Measurements from ENCODE around the gene DAAM2. TPM values are rescaled to one million over a fixed set of nuclear protein-coding genes. Genes with fewer than 3 reads are reported as not detected.
A peak's percentile ranks its signal among the peaks of the same experiment; 100 is the strongest.

DAAM2 gene
- total RNA-seq, 1 experiment from 2014 or later, result not detected

DNA sequence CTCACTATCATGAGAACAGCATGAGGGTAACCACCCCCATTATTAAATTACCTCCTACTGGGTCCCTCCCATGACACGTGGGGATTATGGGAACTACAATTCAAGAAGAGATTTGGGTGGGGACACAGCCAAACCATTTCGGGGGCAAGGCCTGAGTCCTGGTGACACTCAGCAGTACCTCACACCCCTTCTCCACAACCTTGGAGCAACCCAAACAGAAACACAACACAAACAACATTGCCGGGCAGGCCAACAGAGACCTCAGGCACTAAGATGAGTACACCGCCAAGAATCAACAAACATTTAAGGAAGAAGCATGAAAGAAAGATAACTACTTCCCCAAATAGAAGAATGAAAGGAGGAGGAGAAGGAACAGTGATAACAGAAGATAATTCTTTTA is 125.2 kb downstream of the DAAM2 start:
- H3K4me1 ChIP-seq, result peaks cover 47% of the 10 kb centered on the region
- Mint-ChIP-seq H3K4me1 (ENCODE audit: low read depth, unreplicated experiment) (peaks cover 28% of the 10 kb centered on the region), H3K27me3 (ENCODE audit: insufficient read depth, unreplicated experiment) (no peaks in the 10 kb centered on the region), H3K36me3 (ENCODE audit: insufficient read depth, unreplicated experiment) (peaks cover 94% of the 10 kb centered on the region), H3K9me3 (ENCODE audit: unreplicated experiment) (peaks cover 10% of the 10 kb centered on the region), H3K27ac (ENCODE audit: unreplicated experiment) (peak overlapping the region; percentile 73), H3K4me3 (ENCODE audit: unreplicated experiment) (peak overlapping the region; percentile 21)
- peaks cover 16% of the 10 kb centered on the region for H3K36me3 ChIP-seq (ENCODE audit: control insufficient read depth, insufficient read depth, low read length)
- TF ChIP-seq CTCF (IDR thresholded peaks at IDR 0.05; ENCODE audit: insufficient read depth in 1 of 2, low read depth in 1 of 2, low read length in 1 of 2, severe bottlenecking in 1 of 2, unreplicated experiment in 1 of 2), result no peak
- intact Hi-C loops (cut with micrococcal nuclease; ENCODE audit: unreplicated experiment), result loop anchor here (1.0 to 5.0 kb wide), 2 partner anchors 45 to 221 kb away; no protein-coding TSS in a partner anchor
- H3K9me3 ChIP-seq, result peaks cover 35% of the 10 kb centered on the region
- DNase-seq, result peak; percentile 61
- ChIA-PET POLR2A (no interaction called here), CTCF (interaction anchor here (0.5 kb wide), 1 partner anchor 427 kb away, joined by 3 read pairs; no protein-coding TSS in a partner anchor)
- H3K4me3 ChIP-seq (ENCODE audit: low read depth, low read length), result no peak overlapping the region
- no peaks in the 10 kb centered on the region for H3K27me3 ChIP-seq (replicated peaks; ENCODE audit: control insufficient read depth, insufficient read depth, low read length)
- BruUV-seq (replicated peaks), result no TSS peak

DNA sequence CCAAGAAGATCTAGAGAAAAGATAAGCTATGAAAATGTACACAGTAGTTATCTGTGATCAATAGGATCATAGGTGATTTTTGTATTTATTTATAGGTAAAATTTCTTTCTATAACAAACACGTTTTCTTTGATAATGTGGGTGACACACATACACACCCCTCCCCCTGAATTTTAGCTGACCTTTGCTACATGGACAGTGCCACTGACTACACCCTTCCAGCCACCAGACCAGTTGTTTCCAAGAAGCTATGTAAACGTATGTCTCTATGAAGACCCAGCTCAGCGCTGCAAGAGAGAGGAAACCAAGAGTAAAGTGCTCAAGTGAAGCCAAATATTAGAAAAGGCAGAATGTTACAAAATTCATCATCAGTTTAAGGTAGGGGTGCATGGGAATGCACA is 125.8 kb downstream of the DAAM2 start:
- TF ChIP-seq CTCF (IDR thresholded peaks at IDR 0.05; ENCODE audit: insufficient read depth in 1 of 2, low read depth in 1 of 2, low read length in 1 of 2, severe bottlenecking in 1 of 2, unreplicated experiment in 1 of 2), result no peak
- ChIA-PET CTCF (interaction anchor here (0.5 to 0.9 kb wide), 2 partner anchors 63 to 427 kb away, joined by 3 read pairs; no protein-coding TSS in a partner anchor), POLR2A (no interaction called here)
- Histone ChIP-seq H3K4me3 (ENCODE audit: low read depth, low read length) (no peak overlapping the region), H3K36me3 (ENCODE audit: control insufficient read depth, insufficient read depth, low read length) (peaks cover 16% of the 10 kb centered on the region), H3K9me3 (peaks cover 35% of the 10 kb centered on the region), H3K4me1 (peaks cover 47% of the 10 kb centered on the region), H3K27me3 (replicated peaks; ENCODE audit: control insufficient read depth, insufficient read depth, low read length) (no peaks in the 10 kb centered on the region)
- intact Hi-C loops (cut with micrococcal nuclease; ENCODE audit: unreplicated experiment), result loop anchor here (1.0 to 5.0 kb wide), 4 partner anchors 15 to 220 kb away; no protein-coding TSS in a partner anchor
- peak; percentile 83 to 91 for DNase-seq
- H3K27ac Mint-ChIP-seq (ENCODE audit: unreplicated experiment), result peak overlapping the region; percentile 73
- peaks cover 28% of the 10 kb centered on the region for H3K4me1 Mint-ChIP-seq (ENCODE audit: low read depth, unreplicated experiment)
- peaks cover 93% of the 10 kb centered on the region for H3K36me3 Mint-ChIP-seq (ENCODE audit: insufficient read depth, unreplicated experiment)
- BruUV-seq (replicated peaks), result no TSS peak
- peak overlapping the region; percentile 21 for H3K4me3 Mint-ChIP-seq (ENCODE audit: unreplicated experiment)
- peaks cover 10% of the 10 kb centered on the region for H3K9me3 Mint-ChIP-seq (ENCODE audit: unreplicated experiment)
- H3K27me3 Mint-ChIP-seq (ENCODE audit: insufficient read depth, unreplicated experiment), result no peaks in the 10 kb centered on the region

DNA sequence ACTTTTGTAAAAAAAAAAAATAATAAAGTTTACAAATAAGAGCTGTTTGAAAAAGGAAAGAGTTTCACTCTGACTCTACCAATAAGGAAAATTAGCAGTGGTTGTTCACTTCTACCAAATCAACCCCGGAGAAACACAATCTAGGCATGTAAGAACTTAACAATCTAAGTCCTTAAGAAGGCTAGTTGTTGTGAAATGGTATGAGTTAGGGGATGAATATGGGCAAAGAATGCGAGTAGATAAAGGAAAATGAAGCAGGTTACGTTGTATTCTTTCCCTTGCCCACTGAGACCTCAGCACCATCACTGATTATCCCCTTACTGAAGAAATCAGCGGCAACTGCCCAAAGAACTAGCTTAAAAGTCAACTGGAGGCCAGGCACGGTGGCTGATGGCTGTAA is 126.7 kb downstream of the DAAM2 start:
- Mint-ChIP-seq H3K27me3 (ENCODE audit: insufficient read depth, unreplicated experiment) (no peaks in the 10 kb centered on the region), H3K4me3 (ENCODE audit: unreplicated experiment) (peak overlapping the region; percentile 21), H3K36me3 (ENCODE audit: insufficient read depth, unreplicated experiment) (peaks cover 91% of the 10 kb centered on the region), H3K9me3 (ENCODE audit: unreplicated experiment) (peaks cover 10% of the 10 kb centered on the region), H3K4me1 (ENCODE audit: low read depth, unreplicated experiment) (peaks cover 28% of the 10 kb centered on the region), H3K27ac (ENCODE audit: unreplicated experiment) (peak overlapping the region; percentile 73)
- no peak for DNase-seq
- Histone ChIP-seq H3K4me1 (peaks cover 47% of the 10 kb centered on the region), H3K4me3 (ENCODE audit: low read depth, low read length) (no peak overlapping the region), H3K36me3 (ENCODE audit: control insufficient read depth, insufficient read depth, low read length) (peaks cover 20% of the 10 kb centered on the region), H3K27me3 (replicated peaks; ENCODE audit: control insufficient read depth, insufficient read depth, low read length) (no peaks in the 10 kb centered on the region), H3K9me3 (peaks cover 35% of the 10 kb centered on the region)
- no peak for TF ChIP-seq CTCF (IDR thresholded peaks at IDR 0.05; ENCODE audit: insufficient read depth in 1 of 2, low read depth in 1 of 2, low read length in 1 of 2, severe bottlenecking in 1 of 2, unreplicated experiment in 1 of 2)
- POLR2A ChIA-PET, result no interaction called here
- no TSS peak for BruUV-seq (replicated peaks)
- CTCF ChIA-PET, result no interaction called here
- intact Hi-C loops (cut with micrococcal nuclease; ENCODE audit: unreplicated experiment), result loop anchor here (1.0 to 5.0 kb wide), 3 partner anchors 14 to 43 kb away; no protein-coding TSS in a partner anchor

All from Caco-2 (cell line).